Subcutaneous adipose tissue (tissue), 4 donors: ENCODE measurements around the gene NR1H4. TPM values are rescaled to one million over a fixed set of nuclear protein-coding genes. Genes with fewer than 3 reads are reported as not detected.

ENCODE experiments used
- total RNA-seq, 4 donors: library from RNA; depleted of rRNA; stranded (reverse); fragments of >200 nt; gene quantifications; one replicate each; pipeline ENCODE4 v1.1.0, GENCODE V29; 2016
- TF ChIP-seq, protein P1 (sequence below): fragments of 450-650 bp; IDR thresholded peaks from one replicate; pipeline ENCODE4 v1.5.1; 2016; ENCODE audit warnings: low read depth, mild to moderate bottlenecking, control low read depth, antibody characterized with exemption, moderate library complexity

The NR1H4 gene
- total RNA-seq, 4 donors from 2014 or later, result not detected

DNA sequence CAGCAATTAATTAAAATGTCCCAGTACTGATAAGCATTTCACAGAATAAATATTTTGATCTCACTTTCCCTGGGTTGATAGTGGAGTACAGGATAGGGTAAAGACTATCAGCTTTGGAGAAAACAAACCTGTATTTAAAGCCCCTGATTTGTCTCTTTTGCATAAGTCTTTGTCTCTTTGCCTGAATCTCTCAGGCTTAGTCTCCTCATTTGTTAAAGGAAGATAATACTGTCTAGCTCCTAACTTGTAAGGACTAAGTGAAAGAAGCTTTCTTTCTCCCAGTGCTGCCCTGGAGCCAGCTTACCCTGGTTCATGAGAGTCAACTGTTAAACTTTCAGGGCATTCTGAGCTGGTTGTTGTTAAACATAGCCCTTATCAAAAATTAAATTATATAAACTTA lies 5.5 kb upstream of the NR1H4 start:
- TF ChIP-seq, protein P1, sequence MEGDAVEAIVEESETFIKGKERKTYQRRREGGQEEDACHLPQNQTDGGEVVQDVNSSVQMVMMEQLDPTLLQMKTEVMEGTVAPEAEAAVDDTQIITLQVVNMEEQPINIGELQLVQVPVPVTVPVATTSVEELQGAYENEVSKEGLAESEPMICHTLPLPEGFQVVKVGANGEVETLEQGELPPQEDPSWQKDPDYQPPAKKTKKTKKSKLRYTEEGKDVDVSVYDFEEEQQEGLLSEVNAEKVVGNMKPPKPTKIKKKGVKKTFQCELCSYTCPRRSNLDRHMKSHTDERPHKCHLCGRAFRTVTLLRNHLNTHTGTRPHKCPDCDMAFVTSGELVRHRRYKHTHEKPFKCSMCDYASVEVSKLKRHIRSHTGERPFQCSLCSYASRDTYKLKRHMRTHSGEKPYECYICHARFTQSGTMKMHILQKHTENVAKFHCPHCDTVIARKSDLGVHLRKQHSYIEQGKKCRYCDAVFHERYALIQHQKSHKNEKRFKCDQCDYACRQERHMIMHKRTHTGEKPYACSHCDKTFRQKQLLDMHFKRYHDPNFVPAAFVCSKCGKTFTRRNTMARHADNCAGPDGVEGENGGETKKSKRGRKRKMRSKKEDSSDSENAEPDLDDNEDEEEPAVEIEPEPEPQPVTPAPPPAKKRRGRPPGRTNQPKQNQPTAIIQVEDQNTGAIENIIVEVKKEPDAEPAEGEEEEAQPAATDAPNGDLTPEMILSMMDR, result no peak

DNA sequence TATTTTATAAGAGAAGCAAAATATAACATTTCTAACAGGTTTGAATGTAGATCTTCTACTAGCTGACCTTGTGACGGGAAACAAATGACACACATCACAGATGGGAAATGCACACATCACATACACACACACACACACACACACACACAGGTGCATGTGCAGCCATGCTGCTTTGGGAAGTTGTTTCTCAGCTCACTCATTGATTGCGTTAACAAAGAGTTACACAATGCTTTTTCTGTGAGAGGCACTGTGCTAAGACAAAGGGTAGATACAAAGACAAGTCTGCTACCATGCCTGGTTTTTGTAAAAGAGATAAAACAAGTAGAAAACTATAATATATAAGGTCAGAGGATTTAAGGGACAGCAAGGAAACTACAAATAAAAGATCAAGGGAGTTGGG lies 1.3 kb upstream of the NR1H4 start:
- TF ChIP-seq, protein P1, result no peak

DNA sequence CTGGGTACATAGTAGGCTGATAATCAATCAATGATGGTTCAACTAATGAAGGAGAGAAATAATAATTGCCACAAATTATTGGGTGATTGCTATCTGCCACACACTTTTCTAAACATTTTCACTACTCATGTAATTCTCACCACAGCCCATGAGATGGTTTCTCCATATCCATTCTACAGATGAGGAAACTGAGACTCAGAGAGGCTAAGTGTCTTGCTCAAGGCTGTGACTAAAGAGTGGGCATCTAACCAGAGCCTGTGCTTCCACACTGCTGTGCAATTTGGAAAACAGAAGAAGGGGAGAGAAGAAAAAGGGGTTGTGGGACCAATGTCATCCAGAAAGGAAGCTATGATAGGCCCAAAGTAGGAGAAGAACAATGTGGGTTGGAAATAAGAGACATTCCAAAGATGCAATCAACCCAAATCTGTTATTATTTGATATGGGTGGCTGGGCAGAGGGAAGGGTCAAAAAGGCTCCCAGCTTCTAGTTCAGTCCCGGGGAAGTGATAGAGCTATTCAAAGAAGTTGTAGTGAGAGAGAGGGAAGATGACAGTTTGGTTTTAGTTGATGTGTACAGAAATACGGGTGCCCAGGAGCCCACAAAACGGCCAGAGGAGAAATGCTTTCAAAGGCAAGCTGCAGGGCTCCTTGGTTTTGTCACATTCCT lies 483 bp upstream of the NR1H4 start:
- TF ChIP-seq, protein P1, result no peak

DNA sequence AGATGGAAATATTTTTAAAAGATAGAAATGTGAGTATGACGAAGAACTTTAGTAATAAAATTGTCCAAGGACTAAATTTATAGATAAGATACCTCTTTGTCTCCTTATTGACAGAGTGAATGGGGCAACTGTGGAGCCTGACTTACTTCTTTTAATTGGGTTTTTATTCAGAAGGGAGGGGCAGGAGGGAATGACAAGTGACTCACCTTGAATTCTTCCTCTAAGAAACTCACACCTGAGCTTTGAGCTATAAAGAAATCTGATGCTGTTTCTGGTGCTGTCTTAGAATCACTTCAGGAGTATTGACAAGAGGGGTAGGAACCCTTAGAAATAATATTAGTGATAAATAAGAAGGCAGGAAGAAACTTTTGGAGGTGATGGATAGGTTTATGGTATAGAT lies 951 bp downstream of the NR1H4 start:
- TF ChIP-seq, protein P1, result no peak

DNA sequence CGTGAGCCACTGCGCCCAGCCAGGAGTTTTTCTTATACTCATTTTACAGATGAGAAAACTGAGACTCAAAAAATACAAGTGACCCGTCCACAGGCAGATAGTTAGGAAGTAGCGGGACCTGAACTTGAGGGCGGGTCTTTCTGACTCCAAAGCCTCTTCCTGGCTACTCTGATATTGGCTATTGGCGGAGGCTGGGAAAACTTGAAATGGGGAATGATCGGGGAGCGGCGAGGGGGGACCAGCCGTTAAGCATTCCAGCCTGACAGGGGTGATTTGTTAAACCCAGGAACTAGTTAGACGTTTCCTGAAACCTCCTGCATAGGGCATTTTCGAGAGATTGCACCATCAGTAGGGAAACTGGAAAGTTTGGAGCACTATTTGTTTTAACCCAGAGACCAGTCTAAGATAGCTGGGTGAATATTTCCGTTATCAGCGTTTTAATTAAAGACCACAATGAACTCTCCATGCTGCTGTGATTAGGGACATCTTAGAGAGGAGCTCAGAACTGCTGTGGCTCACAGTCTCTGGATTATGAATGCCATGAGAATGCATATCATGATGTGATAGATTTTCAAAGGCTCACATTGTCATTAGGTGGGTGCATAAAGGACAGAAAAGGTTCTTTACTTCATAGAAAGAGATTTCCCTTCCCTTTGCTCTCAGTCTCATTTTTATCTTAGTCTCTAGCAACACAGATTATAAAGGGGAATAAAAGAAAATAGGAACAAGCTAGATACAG lies 2.5 kb downstream of the NR1H4 start:
- TF ChIP-seq, protein P1, result no peak

DNA sequence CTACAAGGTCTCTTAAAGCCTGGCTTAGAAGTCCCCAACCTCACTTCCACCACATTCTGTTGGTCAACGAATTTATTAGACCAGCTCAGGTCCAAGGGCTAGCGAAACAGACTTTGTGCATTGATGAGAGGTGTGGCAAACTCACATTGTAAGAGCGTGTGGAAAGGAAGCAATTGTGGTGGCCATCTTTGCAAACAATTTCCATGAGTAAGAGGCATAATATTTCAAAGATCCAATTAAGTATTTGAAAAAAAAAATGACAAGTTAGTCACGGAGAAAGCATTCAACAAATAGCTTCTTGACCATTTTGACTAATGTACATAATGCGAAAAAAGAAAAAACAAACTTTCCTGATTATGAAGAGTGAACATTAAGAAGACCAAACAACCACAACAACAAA lies 7.4 kb downstream of the NR1H4 start:
- TF ChIP-seq, protein P1, result no peak

DNA sequence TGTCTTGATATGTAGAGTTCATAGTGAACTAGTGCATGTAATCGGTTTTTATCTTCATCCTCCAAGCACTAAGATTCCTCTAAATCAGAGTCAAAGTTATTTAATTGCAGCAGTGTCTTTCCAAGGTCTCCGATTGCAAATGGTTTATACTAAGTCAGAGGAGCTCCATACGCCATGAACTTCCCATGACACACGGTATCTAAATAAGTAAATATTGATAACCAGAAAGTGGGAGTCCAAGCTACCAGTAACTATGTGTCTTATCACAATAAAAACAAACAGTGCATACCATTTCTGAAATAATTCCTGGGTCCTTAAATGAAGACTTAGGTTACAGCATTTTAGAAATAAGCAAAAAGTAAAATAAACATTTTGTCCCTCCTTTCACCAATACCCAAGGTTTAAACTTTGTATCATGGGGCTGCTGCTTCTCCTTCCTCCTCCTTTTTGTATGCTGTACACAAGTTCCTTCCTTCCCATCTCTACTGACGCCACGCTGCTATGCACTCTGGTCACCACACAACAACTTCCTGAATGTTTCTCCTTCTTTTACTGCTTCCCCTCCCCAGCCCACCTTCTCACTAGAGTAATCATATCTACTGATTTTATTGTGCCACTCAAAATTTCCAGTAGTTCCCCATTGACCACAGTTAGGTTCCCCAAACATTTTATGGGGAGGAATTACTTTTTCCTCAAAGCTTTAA lies 10.7 kb downstream of the NR1H4 start:
- TF ChIP-seq, protein P1, result no peak
